ENCODE measurements around the gene METTL26.
A peak's percentile ranks its signal among the peaks of the same experiment; 100 is the strongest.

Gene METTL26

DNA sequence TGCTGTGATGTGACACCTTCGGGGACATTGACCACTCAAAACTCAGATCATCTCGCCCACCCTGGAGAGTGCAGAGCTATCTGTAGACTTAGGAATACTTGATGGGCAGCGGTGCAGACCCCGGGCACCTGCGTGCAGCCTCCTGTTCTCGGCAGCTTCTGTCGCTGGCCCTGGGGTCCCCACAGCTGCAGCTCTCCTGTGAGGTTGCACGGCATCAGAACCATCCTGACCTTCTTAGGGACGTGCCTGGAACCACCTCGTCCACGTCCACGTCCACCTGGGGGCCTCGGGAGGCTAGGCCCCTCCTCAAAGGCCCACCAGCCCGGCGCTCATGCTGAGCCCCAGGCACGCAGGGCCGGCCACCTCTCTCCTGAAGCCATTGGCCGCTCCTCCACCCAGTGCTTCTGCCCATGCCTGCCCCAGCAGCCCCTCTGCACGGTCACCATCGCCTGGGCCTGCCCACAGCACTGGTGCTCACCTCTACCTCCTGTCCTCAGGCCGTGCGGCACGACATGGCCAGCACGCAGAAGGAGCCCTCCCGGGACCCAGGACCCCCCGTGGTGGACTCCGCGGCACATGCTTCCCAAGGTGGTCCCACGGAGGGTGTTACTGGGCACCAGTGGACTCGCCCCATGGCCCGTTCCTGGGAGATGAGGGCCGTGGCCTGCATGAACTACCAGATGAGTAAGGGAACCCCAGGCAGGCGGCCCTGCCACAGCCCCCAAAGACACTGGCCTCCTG, 7.6 kb downstream of the METTL26 start:
- H3K36me3 ChIP-seq (ENCODE audit: control insufficient read depth, insufficient read depth, low read length), result peaks cover 40% of the 10 kb centered on the region
- H3K9me3 ChIP-seq (ENCODE audit: control insufficient read depth, low read length), result no peaks in the 10 kb centered on the region
- peak overlapping the region; percentile 94 for H3K27ac ChIP-seq (ENCODE audit: low read depth, low read length, severe bottlenecking)
- WGBS, 2 experiments (ENCODE audit: insufficient coverage in 2 of 2), result 93% methylated on average over 25 to 33 of the region's 33 CpGs
- peaks cover 36% of the 10 kb centered on the region for H3K4me1 ChIP-seq (ENCODE audit: control insufficient read depth, insufficient read depth, low read length, poor library complexity, severe bottlenecking)
- no peak overlapping the region for H3K4me3 ChIP-seq (ENCODE audit: extremely low read depth, insufficient read depth, low read length, poor library complexity, severe bottlenecking)

- Histone ChIP-seq H3K9me3 (ENCODE audit: control insufficient read depth, low read length) (no peaks in the 10 kb centered on the region), H3K36me3 (ENCODE audit: control insufficient read depth, insufficient read depth, low read length) (peaks cover 34% of the 10 kb centered on the region), H3K4me3 (ENCODE audit: extremely low read depth, insufficient read depth, low read length, poor library complexity, severe bottlenecking) (no peak overlapping the region), H3K27ac (ENCODE audit: low read depth, low read length, severe bottlenecking) (no peak overlapping the region), H3K4me1 (ENCODE audit: control insufficient read depth, insufficient read depth, low read length, poor library complexity, severe bottlenecking) (peaks cover 36% of the 10 kb centered on the region)
- WGBS, 2 experiments (ENCODE audit: insufficient coverage in 2 of 2), result 94 to 97% methylated on average over 40 to 45 of the region's 50 CpGs
Measured at GRCh38 chr16:627454-628239, 8.5 kb downstream of the METTL26 start.

GRCh38 chr16:626787-627453, 9.2 kb downstream of the METTL26 start:
- Histone ChIP-seq H3K36me3 (ENCODE audit: control insufficient read depth, insufficient read depth, low read length) (peaks cover 28% of the 10 kb centered on the region), H3K27ac (ENCODE audit: low read depth, low read length, severe bottlenecking) (peak overlapping the region; percentile 68), H3K4me3 (ENCODE audit: extremely low read depth, insufficient read depth, low read length, poor library complexity, severe bottlenecking) (no peak overlapping the region), H3K9me3 (ENCODE audit: control insufficient read depth, low read length) (no peaks in the 10 kb centered on the region), H3K4me1 (ENCODE audit: control insufficient read depth, insufficient read depth, low read length, poor library complexity, severe bottlenecking) (peaks cover 42% of the 10 kb centered on the region)
- 86 to 89% methylated on average over 27 to 28 of the region's 29 CpGs for WGBS, 2 experiments (ENCODE audit: insufficient coverage in 2 of 2)

DNA sequence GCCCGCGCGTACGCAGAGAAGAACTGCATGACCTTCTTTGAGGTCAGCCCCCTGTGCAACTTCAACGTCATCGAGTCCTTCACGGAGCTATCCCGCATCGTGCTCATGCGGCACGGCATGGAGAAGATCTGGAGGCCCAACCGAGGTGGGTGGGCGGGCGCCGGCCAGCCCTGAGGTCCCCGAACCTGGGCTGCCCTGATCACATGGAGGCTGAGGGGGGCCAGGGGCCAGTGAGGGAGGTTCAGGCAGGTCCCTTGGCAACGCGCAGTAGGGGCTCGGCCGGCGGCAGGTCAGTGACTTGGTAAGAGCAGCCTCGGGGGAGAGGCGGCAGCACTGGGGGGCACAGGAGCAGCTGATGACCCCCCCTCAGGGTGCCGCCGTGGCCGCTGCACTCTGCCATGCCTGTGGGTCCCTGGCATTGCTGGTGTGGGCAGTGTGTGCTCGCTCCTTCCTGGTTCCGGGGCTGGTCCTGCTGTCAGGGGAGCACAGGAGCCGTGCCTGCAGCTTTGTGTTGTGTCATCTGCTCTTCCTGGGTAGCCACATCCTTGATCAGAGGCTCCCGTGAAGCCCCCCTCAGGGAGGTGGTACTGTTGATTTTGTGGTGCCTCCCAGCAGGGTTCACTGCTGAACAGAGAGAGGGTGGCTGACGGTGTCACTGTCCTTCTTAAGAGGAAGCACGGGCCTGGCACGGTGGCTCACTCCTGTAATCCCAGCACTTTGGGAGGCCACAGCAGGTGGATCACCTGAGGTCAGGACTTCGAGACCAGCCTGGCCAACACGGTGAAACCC, 9.9 kb downstream of the METTL26 start:
- H3K9me3 ChIP-seq (ENCODE audit: control insufficient read depth, low read length), result no peaks in the 10 kb centered on the region
- WGBS, 2 experiments (ENCODE audit: insufficient coverage in 2 of 2), result 93 to 97% methylated on average over 34 to 35 of the region's 35 CpGs
- peak overlapping the region; percentile 68 for H3K27ac ChIP-seq (ENCODE audit: low read depth, low read length, severe bottlenecking)
- H3K36me3 ChIP-seq (ENCODE audit: control insufficient read depth, insufficient read depth, low read length), result peaks cover 28% of the 10 kb centered on the region
- H3K4me3 ChIP-seq (ENCODE audit: extremely low read depth, insufficient read depth, low read length, poor library complexity, severe bottlenecking), result no peak overlapping the region
- peaks cover 45% of the 10 kb centered on the region for H3K4me1 ChIP-seq (ENCODE audit: control insufficient read depth, insufficient read depth, low read length, poor library complexity, severe bottlenecking)

- Histone ChIP-seq H3K4me1 (ENCODE audit: control insufficient read depth, insufficient read depth, low read length, poor library complexity, severe bottlenecking) (peaks cover 37% of the 10 kb centered on the region), H3K27ac (ENCODE audit: low read depth, low read length, severe bottlenecking) (no peak overlapping the region), H3K9me3 (ENCODE audit: control insufficient read depth, low read length) (no peaks in the 10 kb centered on the region), H3K4me3 (ENCODE audit: extremely low read depth, insufficient read depth, low read length, poor library complexity, severe bottlenecking) (no peak overlapping the region), H3K36me3 (ENCODE audit: control insufficient read depth, insufficient read depth, low read length) (peaks cover 28% of the 10 kb centered on the region)
- 93 to 94% methylated on average over 35 to 37 of the region's 37 CpGs for WGBS, 2 experiments (ENCODE audit: insufficient coverage in 2 of 2)
Measured at GRCh38 chr16:625117-625976, 10.8 kb downstream of the METTL26 start.

DNA sequence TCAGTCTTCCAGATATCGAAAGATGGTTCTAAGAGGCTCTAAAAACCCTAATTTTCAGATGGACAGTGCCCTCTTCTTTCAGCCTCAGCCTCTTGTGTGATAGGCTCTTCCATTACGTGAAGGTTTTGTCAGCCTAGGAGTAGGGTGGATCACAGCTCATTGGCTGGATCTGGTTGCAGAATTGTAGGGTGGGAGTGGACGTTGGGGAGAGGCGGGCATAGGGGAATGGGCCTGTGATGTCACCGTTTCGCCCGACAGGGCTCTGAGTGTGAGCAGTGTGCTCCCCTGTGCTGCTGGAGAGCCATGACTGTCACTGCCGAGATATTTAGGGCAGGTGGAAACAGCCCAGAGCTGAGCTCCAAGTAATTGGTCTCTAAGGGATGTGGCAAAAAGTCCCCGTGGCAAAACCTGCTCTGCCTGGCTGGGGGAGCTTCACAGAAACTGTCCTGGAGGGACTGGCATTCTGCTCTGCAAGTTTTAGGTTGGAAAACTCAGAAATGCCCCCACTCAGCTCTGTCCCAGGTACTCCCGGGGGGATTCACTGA, 11.5 kb downstream of the METTL26 start:
- 94 to 96% methylated on average over 10 of the region's 10 CpGs for WGBS, 2 experiments (ENCODE audit: insufficient coverage in 2 of 2)
- H3K4me3 ChIP-seq (ENCODE audit: extremely low read depth, insufficient read depth, low read length, poor library complexity, severe bottlenecking), result no peak overlapping the region

DNA sequence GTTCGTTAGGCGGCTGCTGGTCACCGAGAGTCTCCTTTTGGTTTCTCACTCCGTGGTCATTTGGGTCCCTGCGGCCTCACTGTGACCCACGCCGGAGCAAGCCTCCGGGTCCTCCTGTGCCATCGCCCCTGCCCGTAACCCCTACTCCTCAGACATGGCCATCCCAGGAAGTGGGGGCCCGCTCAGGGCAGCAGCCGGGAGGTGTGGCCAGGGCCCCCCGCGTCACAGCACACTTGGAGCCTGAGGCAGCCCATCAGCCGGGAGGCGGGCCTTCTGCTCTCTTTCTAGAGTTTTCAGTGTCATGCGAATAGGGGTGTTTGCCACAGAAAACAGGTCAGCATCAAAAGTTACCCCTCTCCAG, 13.2 kb downstream of the METTL26 start:
- H3K4me3 ChIP-seq (ENCODE audit: extremely low read depth, insufficient read depth, low read length, poor library complexity, severe bottlenecking), result no peak overlapping the region
- WGBS, 2 experiments (ENCODE audit: insufficient coverage in 2 of 2), result 91 to 92% methylated on average over 15 to 16 of the region's 17 CpGs
- no peak overlapping the region for H3K27ac ChIP-seq (ENCODE audit: low read depth, low read length, severe bottlenecking)

More for the DNA sequence above, 11.5 kb downstream of the METTL26 start:
- peaks cover 29% of the 10 kb centered on the region for H3K4me1 ChIP-seq (ENCODE audit: control insufficient read depth, insufficient read depth, low read length, poor library complexity, severe bottlenecking)
- no peaks in the 10 kb centered on the region for H3K9me3 ChIP-seq (ENCODE audit: control insufficient read depth, low read length)
- peaks cover 28% of the 10 kb centered on the region for H3K36me3 ChIP-seq (ENCODE audit: control insufficient read depth, insufficient read depth, low read length)
- no peak overlapping the region for H3K27ac ChIP-seq (ENCODE audit: low read depth, low read length, severe bottlenecking)

DNA sequence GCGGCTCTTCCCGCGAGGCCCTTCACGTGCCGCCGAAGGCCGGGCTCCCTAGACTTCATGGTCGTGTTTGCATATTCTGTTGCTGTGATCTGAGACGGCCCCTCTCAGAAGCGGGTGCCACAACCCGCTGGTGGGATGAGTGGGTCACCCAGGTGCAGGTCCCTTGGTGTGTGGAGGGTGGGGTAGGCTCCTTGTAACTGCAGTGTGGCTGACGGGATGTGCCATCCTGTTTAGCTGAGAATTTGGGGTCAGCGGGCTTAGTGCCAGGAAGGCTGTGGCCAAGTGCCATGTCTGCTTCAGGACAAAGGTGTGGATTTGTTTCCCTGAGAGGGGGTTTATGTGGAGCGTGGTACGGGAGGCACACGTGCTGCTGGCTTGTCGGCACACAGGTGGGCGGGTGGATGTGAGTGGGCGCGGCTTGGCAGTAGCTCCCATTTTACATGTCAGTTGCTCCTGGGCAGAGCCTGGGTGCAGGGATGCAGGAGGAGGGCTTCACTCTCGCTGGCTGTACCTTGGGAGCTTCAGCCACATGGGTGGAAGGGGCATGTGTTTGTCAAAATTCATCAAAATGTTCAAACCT, 14.5 kb downstream of the METTL26 start:
- no peak overlapping the region for H3K27ac ChIP-seq (ENCODE audit: low read depth, low read length, severe bottlenecking)
- H3K36me3 ChIP-seq (ENCODE audit: control insufficient read depth, insufficient read depth, low read length), result peaks cover 13% of the 10 kb centered on the region
- H3K4me3 ChIP-seq (ENCODE audit: extremely low read depth, insufficient read depth, low read length, poor library complexity, severe bottlenecking), result no peak overlapping the region
- H3K9me3 ChIP-seq (ENCODE audit: control insufficient read depth, low read length), result no peaks in the 10 kb centered on the region
- H3K4me1 ChIP-seq (ENCODE audit: control insufficient read depth, insufficient read depth, low read length, poor library complexity, severe bottlenecking), result peaks cover 11% of the 10 kb centered on the region
- WGBS, 2 experiments (ENCODE audit: insufficient coverage in 2 of 2), result 94 to 95% methylated on average over 18 to 21 of the region's 21 CpGs

More for the DNA sequence above, 13.2 kb downstream of the METTL26 start:
- H3K9me3 ChIP-seq (ENCODE audit: control insufficient read depth, low read length), result no peaks in the 10 kb centered on the region
- H3K36me3 ChIP-seq (ENCODE audit: control insufficient read depth, insufficient read depth, low read length), result peaks cover 20% of the 10 kb centered on the region
- H3K4me1 ChIP-seq (ENCODE audit: control insufficient read depth, insufficient read depth, low read length, poor library complexity, severe bottlenecking), result peaks cover 15% of the 10 kb centered on the region

- no peak overlapping the region for H3K4me3 ChIP-seq (ENCODE audit: extremely low read depth, insufficient read depth, low read length, poor library complexity, severe bottlenecking)
- H3K9me3 ChIP-seq (ENCODE audit: control insufficient read depth, low read length), result no peaks in the 10 kb centered on the region
- peaks cover 9% of the 10 kb centered on the region for H3K36me3 ChIP-seq (ENCODE audit: control insufficient read depth, insufficient read depth, low read length)
- H3K27ac ChIP-seq (ENCODE audit: low read depth, low read length, severe bottlenecking), result peak overlapping the region; percentile 10
- 94% methylated on average over 28 to 34 of the region's 41 CpGs for WGBS, 2 experiments (ENCODE audit: insufficient coverage in 2 of 2)
- peaks cover 11% of the 10 kb centered on the region for H3K4me1 ChIP-seq (ENCODE audit: control insufficient read depth, insufficient read depth, low read length, poor library complexity, severe bottlenecking)
Measured at GRCh38 chr16:620700-621525, 15.2 kb downstream of the METTL26 start.
